ENCODE results near the gene ARMC6.
"Not testable (repeated sequence)": the region's sequence is repeated elsewhere in the genome, so short reads cannot be mapped to it uniquely, and the experiment has no call there.

The ARMC6 gene

GRCh38 chr19:19023376-19023775 lies 10.0 kb upstream of the ARMC6 start:
- not testable (repeated sequence) for DNase-seq

GRCh38 chr19:19025861-19026260 lies 7.5 kb upstream of the ARMC6 start:
- DNase-seq: no peak

GRCh38 chr19:19026299-19026971 lies 7.0 kb upstream of the ARMC6 start:
- no peak for DNase-seq

- no peak for DNase-seq
Measured at GRCh38 chr19:19027228-19027627, 6.2 kb upstream of the ARMC6 start.

GRCh38 chr19:19028526-19028925 lies 4.9 kb upstream of the ARMC6 start:
- no peak for DNase-seq

- DNase-seq: no peak
Measured at GRCh38 chr19:19031891-19032290, 1.5 kb upstream of the ARMC6 start.

- peak in 1 of 2 experiments; percentile 39 for DNase-seq
Measured at GRCh38 chr19:19032420-19033175, 805 bp upstream of the ARMC6 start.

GRCh38 chr19:19033176-19033425 lies 302 bp upstream of the ARMC6 start:
- no peak for DNase-seq

- peak; percentile 73 to 88 for DNase-seq
Measured at GRCh38 chr19:19034204-19034624, 811 bp downstream of the ARMC6 start.

GRCh38 chr19:19039901-19040300 lies 6.5 kb downstream of the ARMC6 start:
- no peak for DNase-seq

- no peak for DNase-seq
Measured at GRCh38 chr19:19040417-19040816, 7.0 kb downstream of the ARMC6 start.

- DNase-seq: no peak
Measured at GRCh38 chr19:19042732-19043280, 9.4 kb downstream of the ARMC6 start.

GRCh38 chr19:19043481-19043880 lies 10.1 kb downstream of the ARMC6 start:
- no peak for DNase-seq

- DNase-seq: no peak
Measured at GRCh38 chr19:19043881-19044280, 10.5 kb downstream of the ARMC6 start.

- DNase-seq: no peak
Measured at GRCh38 chr19:19049406-19049805, 16.0 kb downstream of the ARMC6 start.

- no peak for DNase-seq
Measured at GRCh38 chr19:19050104-19050503, 16.7 kb downstream of the ARMC6 start.

- DNase-seq: no peak
Measured at GRCh38 chr19:19050731-19051130, 17.3 kb downstream of the ARMC6 start.

- DNase-seq: no peak
Measured at GRCh38 chr19:19051478-19052213, 18.2 kb downstream of the ARMC6 start.

- no peak for DNase-seq
Measured at GRCh38 chr19:19052921-19053320, 19.5 kb downstream of the ARMC6 start.

- peak in 1 of 2 experiments; percentile 10 for DNase-seq
Measured at GRCh38 chr19:19053508-19054314, 20.3 kb downstream of the ARMC6 start.

- no peak for DNase-seq
Measured at GRCh38 chr19:19054315-19054938, 21.0 kb downstream of the ARMC6 start.

- no peak for DNase-seq
Measured at GRCh38 chr19:19054939-19055440, 21.6 kb downstream of the ARMC6 start.

Data from SW 1271 (cell line).